Esophagus squamous epithelium (tissue), 4 donors: ENCODE results near the gene BANP.

Experiments
- CTCF ChIP-seq, 6 experiments: fragments of 450-650 bp in 4 of 6; fragments of 200-600 bp in 2 of 6; sonication (generic) in 2 of 6; IDR thresholded peaks; one replicate each; pipeline ENCODE4 v1.5.1; 2016 to 2019; ENCODE audit warnings: antibody characterized with exemption in 6 of 6, mild to moderate bottlenecking in 4 of 6, moderate library complexity in 4 of 6
- POLR2A ChIP-seq, 4 donors: fragments of 450-650 bp; IDR thresholded peaks; one replicate each; pipeline ENCODE4 v1.6.1; 2017; ENCODE audit warnings: antibody characterized with exemption in 4 of 4, mild to moderate bottlenecking in 4 of 4, moderate library complexity in 3 of 4

DNA sequence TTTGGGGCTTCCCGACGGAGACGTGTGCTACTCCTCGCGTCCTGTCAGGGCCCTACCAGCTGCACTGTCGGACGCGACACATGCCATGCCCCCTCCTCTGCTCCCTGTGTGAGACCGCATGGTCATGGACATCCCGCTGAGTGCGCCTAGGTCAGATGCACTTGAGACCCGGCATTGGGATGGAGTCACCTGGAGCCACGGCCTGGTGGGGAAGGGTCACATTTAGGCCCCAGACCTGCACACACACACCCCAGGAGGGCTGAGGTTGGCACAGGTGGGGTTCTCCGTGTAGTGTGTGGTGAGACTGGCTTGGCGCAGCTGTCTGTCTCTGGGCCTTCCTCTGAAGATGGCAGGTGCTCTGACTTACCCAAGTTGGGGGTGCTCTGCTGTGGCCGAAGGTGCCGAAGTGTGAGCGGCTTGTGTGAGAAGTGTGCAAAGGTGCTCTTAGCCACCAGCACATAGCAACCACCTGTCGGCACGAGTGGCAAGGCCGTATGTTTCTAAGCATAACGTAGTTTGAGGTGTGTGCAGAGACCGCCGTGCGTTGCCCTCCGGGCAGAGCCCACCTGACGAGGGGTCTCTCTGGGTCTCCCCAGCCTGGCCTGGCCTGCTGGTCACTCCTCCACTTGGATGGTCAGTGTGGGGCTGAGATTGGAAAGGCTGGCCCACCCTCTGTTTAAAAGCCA is 108.6 kb downstream of the BANP start:
- no peak for TF ChIP-seq CTCF (IDR thresholded peaks at IDR 0.05)
- TF ChIP-seq POLR2A (IDR thresholded peaks at IDR 0.05) = no peak
